Neural cell (in vitro differentiated cells): ENCODE data around the gene KRTAP12-1. TPM values are rescaled to one million over a fixed set of nuclear protein-coding genes. Genes with fewer than 3 reads are reported as not detected.

ENCODE experiments used
- H2AFZ ChIP-seq: fragments of 200-600, 300-800 bp; sonication (generic), shearing (Covaris generic); 2 replicates; pipeline ENCODE4 v1.6.0; 2014; ENCODE audit warnings: low read depth, mild to moderate bottlenecking, antibody characterized with exemption, low read length, moderate library complexity
- H3F3A ChIP-seq: fragments of 200-600 bp; shearing (Covaris generic); 2 replicates; pipeline ENCODE4 v1.6.1; 2016; ENCODE audit warnings: mild to moderate bottlenecking, moderate library complexity, mixed read lengths, antibody characterized with exemption, low read length; ENCODE audit not compliant: insufficient read depth, poor library complexity, severe bottlenecking
- H3K27ac ChIP-seq: fragments of 200-600, 300-800 bp; sonication (generic), shearing (Covaris generic); 2 replicates; pipeline ENCODE4 v1.5.1; 2014; ENCODE audit warnings: mild to moderate bottlenecking, low read length, moderate library complexity
- H3K27me3 ChIP-seq: fragments of 300-800, 200-600 bp; sonication (generic), shearing (Covaris generic); 2 replicates; pipeline ENCODE4 v1.6.0; 2014; ENCODE audit warnings: mild to moderate bottlenecking, low read depth, low read length, moderate library complexity; ENCODE audit not compliant: insufficient read depth
- H3K36me3 ChIP-seq: fragments of 300-800, 200-600 bp; sonication (generic), shearing (Covaris generic); 2 replicates; pipeline ENCODE4 v1.5.1; 2014; ENCODE audit warnings: mild to moderate bottlenecking, antibody characterized with exemption, low read length, moderate library complexity; ENCODE audit not compliant: insufficient read depth
- H3K4me2 ChIP-seq: fragments of 300-800, 200-600 bp; sonication (generic), shearing (Covaris generic); 2 replicates; pipeline ENCODE4 v1.6.0; 2014; ENCODE audit warnings: mild to moderate bottlenecking, low read length
- H3K4me3 ChIP-seq: fragments of 300-800, 200-600 bp; sonication (generic), shearing (Covaris generic); 2 replicates; pipeline ENCODE4 v1.5.1; 2014; ENCODE audit warnings: mild to moderate bottlenecking, low read length, moderate library complexity
- H3K79me2 ChIP-seq: fragments of 200-600 bp; shearing (Covaris generic); replicated peaks from 2 replicates; pipeline ENCODE4 v1.6.0; 2014; ENCODE audit warnings: mild to moderate bottlenecking, low read length, moderate library complexity; ENCODE audit not compliant: insufficient read depth
- H3K9ac ChIP-seq: fragments of 300-800, 200-600 bp; sonication (generic), shearing (Covaris generic); 2 replicates; pipeline ENCODE4 v1.6.1; 2016; ENCODE audit warnings: mild to moderate bottlenecking, low read length, mixed read lengths
- H3K9me2 ChIP-seq: fragments of 200-600 bp; shearing (Covaris generic); 2 replicates; pipeline ENCODE4 v1.6.1; 2016; ENCODE audit warnings: mild to moderate bottlenecking, low read length, mixed read lengths; ENCODE audit not compliant: insufficient read depth
- H3K9me3 ChIP-seq: fragments of 200-600, 300-800 bp; sonication (generic), shearing (Covaris generic); 2 replicates; pipeline ENCODE4 v1.6.1; 2016; ENCODE audit warnings: mild to moderate bottlenecking, mixed run types, low read length, moderate library complexity, mixed read lengths
- H4K20me1 ChIP-seq: fragments of 200-600 bp; shearing (Covaris generic); 2 replicates; pipeline ENCODE4 v1.6.1; 2016; ENCODE audit warnings: mild to moderate bottlenecking, mixed run types; ENCODE audit not compliant: insufficient read depth
- CTCF ChIP-seq: fragments of 450-650 bp; IDR thresholded peaks from 2 replicates; pipeline ENCODE4 v1.5.1; 2014; ENCODE audit warnings: antibody characterized with exemption, mild to moderate bottlenecking, moderate library complexity; ENCODE audit not compliant: poor library complexity, severe bottlenecking
- EP300 ChIP-seq: fragments of 450-650 bp; conservative IDR thresholded peaks from 2 replicates; pipeline ENCODE4 v1.6.1; 2014; ENCODE audit warnings: antibody characterized with exemption, mild to moderate bottlenecking, moderate library complexity; ENCODE audit not compliant: poor library complexity, severe bottlenecking
- EZH2 ChIP-seq: fragments of 200-600, 300-800 bp; shearing (Covaris generic), sonication (generic); IDR thresholded peaks from 2 replicates; pipeline ENCODE4 v1.6.1; 2014; ENCODE audit warnings: antibody characterized with exemption, low read length, borderline replicate concordance, mild to moderate bottlenecking; ENCODE audit not compliant: insufficient read depth, poor library complexity, severe bottlenecking
- MXI1 ChIP-seq: fragments of 450-650 bp; conservative IDR thresholded peaks from 2 replicates; pipeline ENCODE4 v1.6.1; 2014; ENCODE audit warnings: antibody characterized with exemption, mild to moderate bottlenecking; ENCODE audit not compliant: poor library complexity, severe bottlenecking
- POLR2AphosphoS5 ChIP-seq: IDR thresholded peaks from 2 replicates; pipeline ENCODE4 v1.6.1; 2012
- RAD21 ChIP-seq: fragments of 450-650 bp; conservative IDR thresholded peaks from 2 replicates; pipeline ENCODE4 v1.6.1; 2014; ENCODE audit warnings: antibody characterized with exemption, mild to moderate bottlenecking, moderate library complexity
- REST ChIP-seq: IDR thresholded peaks from 2 replicates; pipeline ENCODE4 v1.6.1; 2012; ENCODE audit warnings: borderline replicate concordance
- SMC3 ChIP-seq: fragments of 450-650 bp; conservative IDR thresholded peaks from 2 replicates; pipeline ENCODE4 v1.6.1; 2014; ENCODE audit warnings: antibody characterized with exemption, mild to moderate bottlenecking, moderate library complexity; ENCODE audit not compliant: poor library complexity
- TAF1 ChIP-seq: IDR thresholded peaks from 2 replicates; pipeline ENCODE4 v1.6.1; 2012; ENCODE audit warnings: low read depth
- polyA plus RNA-seq: library from polyadenylated mRNA; depleted of rRNA; stranded (reverse); fragments of >200 nt; gene quantifications from 2 replicates; pipeline ENCODE4 v1.2.3, GENCODE V29; 2014

Gene KRTAP12-1
- polyA plus RNA-seq, 1 donor from 2014 or later: not detected

- H3K36me3 ChIP-seq: no peaks in the 10 kb centered on the region
- H3K9me3 ChIP-seq: no peaks in the 10 kb centered on the region
- no peak overlapping the region for H3K4me2 ChIP-seq
- H3K27ac ChIP-seq: no peak overlapping the region
- H2AFZ ChIP-seq: no peak overlapping the region
- no peaks in the 10 kb centered on the region for H3K9me2 ChIP-seq
- no peaks in the 10 kb centered on the region for H3K79me2 ChIP-seq
- no peak overlapping the region for H3K9ac ChIP-seq
- no peak overlapping the region for H3K4me3 ChIP-seq
- TF ChIP-seq SMC3 (no peak), CTCF (no peak), REST (no peak), RAD21 (no peak), EZH2 (no peak), EP300 (no peak), MXI1 (no peak), TAF1 (no peak), POLR2AphosphoS5 (no peak)
- no peaks in the 10 kb centered on the region for H4K20me1 ChIP-seq
- H3F3A ChIP-seq: no peaks in the 10 kb centered on the region
- H3K27me3 ChIP-seq: no peaks in the 10 kb centered on the region
These were observed 31.5 kb downstream of the KRTAP12-1 start for GRCh38 chr21:44650265-44650972.

GRCh38 chr21:44649521-44650100 is 32.4 kb downstream of the KRTAP12-1 start:
- H3K9me3 ChIP-seq: no peaks in the 10 kb centered on the region
- no peak overlapping the region for H2AFZ ChIP-seq

More at GRCh38 chr21:44649521-44650100, 32.4 kb downstream of the KRTAP12-1 start:
- no peaks in the 10 kb centered on the region for H3K79me2 ChIP-seq
- no peaks in the 10 kb centered on the region for H3K27me3 ChIP-seq
- no peaks in the 10 kb centered on the region for H4K20me1 ChIP-seq
- no peaks in the 10 kb centered on the region for H3F3A ChIP-seq
- H3K4me3 ChIP-seq: no peak overlapping the region
- no peak overlapping the region for H3K27ac ChIP-seq
- TF ChIP-seq REST: no peak
- no peak for TF ChIP-seq MXI1
- no peak for TF ChIP-seq EP300
- no peak for TF ChIP-seq CTCF
- no peak for TF ChIP-seq POLR2AphosphoS5
- TF ChIP-seq RAD21: no peak
- no peak for TF ChIP-seq SMC3
- no peak overlapping the region for H3K4me2 ChIP-seq
- H3K36me3 ChIP-seq: no peaks in the 10 kb centered on the region
- no peaks in the 10 kb centered on the region for H3K9me2 ChIP-seq
- H3K9ac ChIP-seq: no peak overlapping the region
